NK-92 treated with Interleukin-12 subunit alpha and Interleukin-12 subunit beta, amount 100 ng/mL, for 24 hours (cell line): ENCODE measurements around the gene CACNA1I.
"Not testable (repeated sequence)": the region's sequence is repeated elsewhere in the genome, so short reads cannot be mapped to it uniquely, and the experiment has no call there.

Source experiments
- DNase-seq: peaks from one replicate; lab custom pipeline; 2025; lab: John Stamatoyannopoulos, UW

The CACNA1I gene

GRCh38 chr22:39719559-39720450 lies 149.3 kb downstream of the CACNA1I start:
- no peak for DNase-seq

- no peak for DNase-seq
Measured at GRCh38 chr22:39721206-39722031, 150.9 kb downstream of the CACNA1I start.

GRCh38 chr22:39722032-39722325 lies 151.4 kb downstream of the CACNA1I start:
- no peak for DNase-seq

GRCh38 chr22:39722501-39722900 lies 151.9 kb downstream of the CACNA1I start:
- no peak for DNase-seq

- DNase-seq, result no peak
Measured at GRCh38 chr22:39723463-39723862, 152.9 kb downstream of the CACNA1I start.

GRCh38 chr22:39723899-39724351 lies 153.4 kb downstream of the CACNA1I start:
- DNase-seq, result no peak

GRCh38 chr22:39724390-39724789 lies 153.8 kb downstream of the CACNA1I start:
- DNase-seq, result no peak

- no peak for DNase-seq
Measured at GRCh38 chr22:39724857-39725256, 154.3 kb downstream of the CACNA1I start.

- no peak for DNase-seq
Measured at GRCh38 chr22:39725351-39726035, 154.9 kb downstream of the CACNA1I start.

GRCh38 chr22:39727541-39727940 lies 157.0 kb downstream of the CACNA1I start:
- no peak for DNase-seq

- DNase-seq, result no peak
Measured at GRCh38 chr22:39728236-39728860, 157.8 kb downstream of the CACNA1I start.

- DNase-seq, result no peak
Measured at GRCh38 chr22:39729141-39729934, 158.8 kb downstream of the CACNA1I start.

GRCh38 chr22:39731481-39731880 lies 160.9 kb downstream of the CACNA1I start:
- no peak for DNase-seq

GRCh38 chr22:39731881-39732555 lies 161.5 kb downstream of the CACNA1I start:
- no peak for DNase-seq

- DNase-seq, result no peak
Measured at GRCh38 chr22:39732625-39733024, 162.1 kb downstream of the CACNA1I start.

- no peak for DNase-seq
Measured at GRCh38 chr22:39733191-39733590, 162.6 kb downstream of the CACNA1I start.

- DNase-seq, result not testable (repeated sequence)
Measured at GRCh38 chr22:39734046-39734445, 163.5 kb downstream of the CACNA1I start.

- DNase-seq, result no peak
Measured at GRCh38 chr22:39734866-39735265, 164.3 kb downstream of the CACNA1I start.

- DNase-seq, result no peak
Measured at GRCh38 chr22:39735776-39736175, 165.2 kb downstream of the CACNA1I start.

GRCh38 chr22:39738746-39739145 lies 168.2 kb downstream of the CACNA1I start:
- DNase-seq, result no peak
